Hindlimb muscle (tissue), 1 donor: Measurements from ENCODE around the gene SATB1. TPM values are rescaled to one million over a fixed set of nuclear protein-coding genes. Genes with fewer than 3 reads are reported as not detected.

Experiments
- DNase-seq: peaks from one replicate; pipeline ENCODE4 v3.0.0-alpha.2; 2013
- polyA plus RNA-seq: library from polyadenylated mRNA; unstranded; fragments of 120-200 nt; gene quantifications from one replicate; pipeline ENCODE4 v1.2.1, GENCODE V29; 2013; ENCODE audit not compliant: insufficient read length

Gene SATB1
- polyA plus RNA-seq, 1 donor = 44.6 TPM

- no peak for DNase-seq
Measured at GRCh38 chr3:18398448-18398847, 26.7 kb downstream of the SATB1 start.

GRCh38 chr3:18396428-18396827, 28.7 kb downstream of the SATB1 start:
- DNase-seq = no peak

GRCh38 chr3:18394384-18394995, 30.6 kb downstream of the SATB1 start:
- DNase-seq = no peak

- DNase-seq = no peak
Measured at GRCh38 chr3:18393906-18394305, 31.2 kb downstream of the SATB1 start.

GRCh38 chr3:18390024-18390660, 35.0 kb downstream of the SATB1 start:
- DNase-seq = no peak

GRCh38 chr3:18389108-18389733, 35.9 kb downstream of the SATB1 start:
- no peak for DNase-seq

GRCh38 chr3:18386274-18386890, 38.8 kb downstream of the SATB1 start:
- no peak for DNase-seq

- DNase-seq = no peak
Measured at GRCh38 chr3:18385706-18386105, 39.4 kb downstream of the SATB1 start.

- no peak for DNase-seq
Measured at GRCh38 chr3:18382760-18383369, 42.3 kb downstream of the SATB1 start.

GRCh38 chr3:18379647-18380046, 45.5 kb downstream of the SATB1 start:
- no peak for DNase-seq

GRCh38 chr3:18378218-18378617, 46.9 kb downstream of the SATB1 start:
- DNase-seq = no peak

GRCh38 chr3:18376682-18377081, 48.5 kb downstream of the SATB1 start:
- no peak for DNase-seq

GRCh38 chr3:18372786-18373405, 52.2 kb downstream of the SATB1 start:
- DNase-seq = no peak

- no peak for DNase-seq
Measured at GRCh38 chr3:18370672-18371071, 54.5 kb downstream of the SATB1 start.

GRCh38 chr3:18369551-18370185, 55.5 kb downstream of the SATB1 start:
- no peak for DNase-seq

- no peak for DNase-seq
Measured at GRCh38 chr3:18366258-18366657, 58.9 kb downstream of the SATB1 start.

- no peak for DNase-seq
Measured at GRCh38 chr3:18363338-18363737, 61.8 kb downstream of the SATB1 start.

GRCh38 chr3:18357747-18358146, 67.4 kb downstream of the SATB1 start:
- DNase-seq = no peak

GRCh38 chr3:18355832-18356231, 69.3 kb downstream of the SATB1 start:
- no peak for DNase-seq

- no peak for DNase-seq
Measured at GRCh38 chr3:18354701-18355100, 70.4 kb downstream of the SATB1 start.

GRCh38 chr3:18351823-18352744, 73.1 kb downstream of the SATB1 start:
- DNase-seq = no peak
